GM19099 (cell line): ENCODE results near the gene TMPRSS4.

Experiments used
- POLR2A ChIP-seq: IDR thresholded peaks from 3 replicates; pipeline ENCODE4 v1.6.1; 2011; ENCODE audit warnings: low read depth; ENCODE audit not compliant: insufficient read length; ENCODE audit errors: extremely low read depth

The TMPRSS4 gene

GRCh38 chr11:118129471-118130172 is 52.7 kb downstream of the TMPRSS4 start:
- no peak for TF ChIP-seq POLR2A

GRCh38 chr11:118132385-118133151 is 55.7 kb downstream of the TMPRSS4 start:
- no peak for TF ChIP-seq POLR2A

GRCh38 chr11:118133816-118134215 is 56.9 kb downstream of the TMPRSS4 start:
- no peak for TF ChIP-seq POLR2A

GRCh38 chr11:118135051-118135795 is 58.3 kb downstream of the TMPRSS4 start:
- TF ChIP-seq POLR2A, result no peak

DNA sequence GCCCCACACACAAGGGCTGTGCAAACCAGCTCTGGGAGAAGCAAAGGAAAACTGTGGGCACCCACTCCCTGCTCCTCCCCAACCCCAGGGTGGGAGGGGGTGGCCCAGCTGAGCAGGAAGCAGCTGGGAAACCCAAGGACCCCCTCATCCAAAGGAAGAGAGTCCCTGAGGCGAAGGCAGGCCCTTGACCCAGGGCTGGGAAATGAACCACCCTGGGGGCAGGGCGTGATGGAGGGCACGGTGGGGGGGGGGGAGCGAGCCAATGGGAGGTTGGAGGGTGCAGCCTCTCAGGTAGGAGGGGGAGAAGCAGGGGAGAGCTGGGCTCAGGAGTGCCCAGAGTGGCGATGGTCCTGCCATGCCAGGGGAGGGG is 58.9 kb downstream of the TMPRSS4 start:
- no peak for TF ChIP-seq POLR2A

- no peak for TF ChIP-seq POLR2A
Measured at GRCh38 chr11:118136341-118136740, 59.5 kb downstream of the TMPRSS4 start.

GRCh38 chr11:118136801-118137200 is 59.9 kb downstream of the TMPRSS4 start:
- TF ChIP-seq POLR2A, result no peak

DNA sequence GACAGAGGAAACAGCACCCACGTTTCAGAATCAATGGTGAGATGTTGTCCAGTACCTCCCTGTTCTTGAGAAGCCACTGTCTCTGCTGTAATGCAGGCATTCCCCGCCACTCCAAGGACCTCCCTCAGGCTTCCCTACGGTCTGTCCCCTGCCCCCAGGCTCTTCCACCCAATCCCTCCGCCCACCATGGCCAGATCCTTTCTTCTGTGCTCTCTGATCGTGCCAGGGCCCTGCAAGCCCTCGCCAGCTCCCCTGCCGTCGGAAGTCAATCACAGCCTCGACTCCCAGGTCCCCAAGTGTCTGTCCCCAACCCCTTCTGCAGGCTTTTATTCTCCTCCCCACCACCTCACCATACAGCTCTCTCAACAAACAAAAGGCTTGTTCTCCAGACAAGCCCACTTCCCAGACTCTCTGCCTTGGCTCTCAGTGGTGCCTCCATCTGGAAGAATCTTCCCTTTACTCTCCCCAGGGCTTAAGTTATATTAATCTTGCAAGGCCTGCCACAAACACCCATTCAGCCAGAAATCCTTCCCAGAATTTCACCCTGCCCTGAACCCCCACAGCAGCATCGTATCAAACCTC is 62.1 kb downstream of the TMPRSS4 start:
- TF ChIP-seq POLR2A, result no peak

- no peak for TF ChIP-seq POLR2A
Measured at GRCh38 chr11:118139578-118139977, 62.7 kb downstream of the TMPRSS4 start.

- no peak for TF ChIP-seq POLR2A
Measured at GRCh38 chr11:118142081-118142480, 65.2 kb downstream of the TMPRSS4 start.

GRCh38 chr11:118142809-118143208 is 65.9 kb downstream of the TMPRSS4 start:
- no peak for TF ChIP-seq POLR2A

DNA sequence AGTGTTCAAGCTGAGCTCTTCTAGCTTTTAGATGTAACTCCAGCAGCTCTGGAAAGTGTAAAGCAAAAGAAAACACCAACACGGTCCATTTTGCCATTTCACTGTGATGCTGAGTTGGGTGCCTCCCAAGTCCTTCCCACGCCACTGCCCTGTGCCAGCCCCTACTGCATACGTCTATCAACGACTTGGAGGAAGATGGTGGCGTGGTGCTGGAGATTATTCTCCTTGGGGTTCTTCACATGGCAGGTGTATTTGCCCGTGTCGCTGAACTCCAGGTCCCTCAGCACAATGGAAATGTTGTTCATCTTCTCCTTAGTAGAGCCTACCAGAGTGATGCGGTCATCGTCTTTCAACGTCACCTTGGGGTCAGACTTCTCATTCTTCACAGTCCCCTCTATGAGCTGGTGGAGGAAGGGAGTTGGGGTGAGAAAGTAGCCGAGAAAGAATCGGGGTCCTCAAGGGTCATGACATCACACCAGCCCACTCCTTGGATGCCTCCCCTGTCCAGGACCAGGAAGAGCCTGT is 66.8 kb downstream of the TMPRSS4 start:
- TF ChIP-seq POLR2A, result no peak

DNA sequence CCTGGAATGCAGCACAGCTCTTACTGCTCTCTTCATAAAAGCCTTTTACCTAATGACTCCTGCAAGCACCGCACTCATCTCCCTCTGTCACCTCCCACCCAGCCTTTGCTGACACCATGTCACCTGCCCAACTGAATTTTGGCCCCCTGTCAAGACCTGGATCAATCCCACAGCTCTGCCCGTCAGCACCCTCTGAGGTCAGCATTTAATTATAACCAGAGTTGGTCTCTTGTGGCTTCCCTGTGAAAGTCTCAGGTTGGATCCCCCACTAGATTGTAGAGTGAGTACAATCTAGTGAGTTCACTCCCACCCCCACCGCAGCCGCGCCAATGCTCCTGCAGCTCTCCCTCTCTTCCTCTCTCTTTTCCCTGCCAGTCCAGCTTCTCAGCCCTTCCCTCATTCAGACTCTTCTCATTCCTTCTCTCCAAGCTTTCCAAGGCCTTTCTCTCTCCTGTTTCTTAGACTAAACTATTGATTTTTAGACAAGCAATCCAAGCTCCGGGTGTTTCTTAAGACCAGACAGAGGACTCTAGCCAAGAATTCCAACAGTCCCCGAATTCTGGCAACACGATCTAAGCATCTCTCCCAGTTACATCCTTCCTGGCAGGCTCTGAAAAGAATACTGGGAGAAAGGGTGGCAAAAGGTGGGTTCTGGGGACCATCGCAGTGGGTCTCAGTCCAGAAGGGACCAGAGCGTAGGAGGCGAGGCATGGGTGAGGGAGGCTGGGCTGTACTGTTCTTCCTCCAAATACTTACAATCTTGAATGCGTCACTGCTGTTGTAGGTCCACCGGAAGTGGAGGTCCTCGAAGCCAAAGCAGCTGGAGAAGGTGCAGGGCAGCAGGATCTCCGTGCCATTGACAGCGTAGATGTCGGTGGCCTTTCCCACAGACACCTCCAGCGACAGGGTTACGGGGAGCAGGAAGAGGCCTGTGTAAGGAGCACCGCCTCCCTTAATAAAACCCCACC is 67.7 kb downstream of the TMPRSS4 start:
- no peak for TF ChIP-seq POLR2A
